ENCODE data around the gene TNS1. TPM values are rescaled to one million over a fixed set of nuclear protein-coding genes. Genes with fewer than 3 reads are reported as not detected.

Gene TNS1
- polyA plus RNA-seq, 3 donors: 0.26 to 1.6 (median 1.5) TPM

DNA sequence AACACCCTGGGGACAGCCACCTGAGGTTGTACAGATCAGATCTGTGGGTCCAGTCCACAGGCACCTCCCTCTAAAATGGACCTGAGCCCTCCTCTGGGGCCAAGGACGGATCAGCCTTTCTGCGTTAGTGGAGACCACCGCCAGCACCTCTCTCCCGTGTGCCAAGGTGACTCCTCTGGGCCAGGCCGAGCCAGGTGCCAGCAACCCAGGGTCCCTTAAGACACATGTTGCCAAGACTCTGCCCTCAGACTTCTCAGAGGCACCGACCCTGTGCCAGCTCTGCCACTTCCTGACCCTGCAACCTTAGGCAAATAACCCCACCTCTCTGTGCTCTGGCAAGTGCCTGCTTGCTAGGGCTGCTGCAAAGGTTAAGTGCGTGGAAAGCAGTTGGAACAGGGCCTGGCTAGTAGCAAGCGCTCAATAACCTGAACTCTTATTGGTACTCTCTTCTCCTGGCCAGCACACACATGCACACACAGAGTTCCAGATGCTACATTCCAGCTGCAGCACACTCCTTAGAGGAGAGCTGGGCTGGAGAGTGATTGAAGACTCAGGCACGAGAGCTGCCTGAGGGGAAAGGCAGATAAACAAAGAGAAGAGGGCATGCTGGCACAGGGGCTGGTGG is 105.6 kb downstream of the TNS1 start:
- peaks cover 25 to 35% of the 10 kb centered on the region in 2 donors for H3K36me3 Mint-ChIP-seq
- Histone ChIP-seq H3K9me3 (replicated peaks in 1 of 2; ENCODE audit: control insufficient read depth in 1 of 2, insufficient read depth in 1 of 2, low read length in 2 of 2) (no peaks in the 10 kb centered on the region), H2AFZ (ENCODE audit: insufficient read depth, low read depth, low read length, poor library complexity, severe bottlenecking) (no peak overlapping the region), H4K20me1 (ENCODE audit: insufficient read depth, low read length) (no peaks in the 10 kb centered on the region), H3K9ac (ENCODE audit: insufficient read depth, low read length, poor library complexity, severe bottlenecking) (no peak overlapping the region), H3K27ac (ENCODE audit: low read depth in 1 of 2, low read length in 2 of 2) (no peak overlapping the region), H3K4me1 (ENCODE audit: control insufficient read depth in 1 of 2, insufficient read depth in 2 of 2, low read length in 2 of 2) (peaks cover 12 to 21% of the 10 kb centered on the region in 2 donors), H3K4me2 (replicated peaks; ENCODE audit: extremely low read depth, low read length, poor library complexity, severe bottlenecking) (no peak overlapping the region), H3K4me3 (replicated peaks in 1 of 3; ENCODE audit: low read depth in 2 of 3, low read length in 3 of 3) (no peak overlapping the region), H3K36me3 (replicated peaks in 1 of 2; ENCODE audit: control insufficient read depth in 1 of 2, insufficient read depth in 2 of 2, low read length in 2 of 2) (peaks cover 8 to 43% of the 10 kb centered on the region in 2 donors), H3K27me3 (ENCODE audit: control insufficient read depth in 2 of 2, insufficient read depth in 2 of 2, low read length in 2 of 2) (no peaks in the 10 kb centered on the region), H3K79me2 (ENCODE audit: insufficient read depth, low read length) (no peaks in the 10 kb centered on the region)
- intact Hi-C loops (cut with micrococcal nuclease): loop anchor here in 1 of 2 donors (5.0 to 10.0 kb wide), 2 partner anchors 35 to 88 kb away; no protein-coding TSS in a partner anchor
- no peaks in the 10 kb centered on the region for H3K9me3 Mint-ChIP-seq
- no peak overlapping the region for H3K4me3 Mint-ChIP-seq
- DNase-seq: no peak
- peaks cover 0 to 2% (median 0%) of the 10 kb centered on the region in 3 donors for H3K27me3 Mint-ChIP-seq (ENCODE audit: low read depth in 3 of 3)
- TF ChIP-seq, protein P1, sequence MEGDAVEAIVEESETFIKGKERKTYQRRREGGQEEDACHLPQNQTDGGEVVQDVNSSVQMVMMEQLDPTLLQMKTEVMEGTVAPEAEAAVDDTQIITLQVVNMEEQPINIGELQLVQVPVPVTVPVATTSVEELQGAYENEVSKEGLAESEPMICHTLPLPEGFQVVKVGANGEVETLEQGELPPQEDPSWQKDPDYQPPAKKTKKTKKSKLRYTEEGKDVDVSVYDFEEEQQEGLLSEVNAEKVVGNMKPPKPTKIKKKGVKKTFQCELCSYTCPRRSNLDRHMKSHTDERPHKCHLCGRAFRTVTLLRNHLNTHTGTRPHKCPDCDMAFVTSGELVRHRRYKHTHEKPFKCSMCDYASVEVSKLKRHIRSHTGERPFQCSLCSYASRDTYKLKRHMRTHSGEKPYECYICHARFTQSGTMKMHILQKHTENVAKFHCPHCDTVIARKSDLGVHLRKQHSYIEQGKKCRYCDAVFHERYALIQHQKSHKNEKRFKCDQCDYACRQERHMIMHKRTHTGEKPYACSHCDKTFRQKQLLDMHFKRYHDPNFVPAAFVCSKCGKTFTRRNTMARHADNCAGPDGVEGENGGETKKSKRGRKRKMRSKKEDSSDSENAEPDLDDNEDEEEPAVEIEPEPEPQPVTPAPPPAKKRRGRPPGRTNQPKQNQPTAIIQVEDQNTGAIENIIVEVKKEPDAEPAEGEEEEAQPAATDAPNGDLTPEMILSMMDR (IDR thresholded peaks at IDR 0.05): no peak
- peak overlapping the region in 4 of 7 donors; percentile 13 to 69 (median 55) for H3K27ac Mint-ChIP-seq
- H3K4me1 Mint-ChIP-seq: peaks cover 27% of the 10 kb centered on the region
- WGBS (ENCODE audit: insufficient coverage): 96% methylated on average over 8 of the region's 9 CpGs

DNA sequence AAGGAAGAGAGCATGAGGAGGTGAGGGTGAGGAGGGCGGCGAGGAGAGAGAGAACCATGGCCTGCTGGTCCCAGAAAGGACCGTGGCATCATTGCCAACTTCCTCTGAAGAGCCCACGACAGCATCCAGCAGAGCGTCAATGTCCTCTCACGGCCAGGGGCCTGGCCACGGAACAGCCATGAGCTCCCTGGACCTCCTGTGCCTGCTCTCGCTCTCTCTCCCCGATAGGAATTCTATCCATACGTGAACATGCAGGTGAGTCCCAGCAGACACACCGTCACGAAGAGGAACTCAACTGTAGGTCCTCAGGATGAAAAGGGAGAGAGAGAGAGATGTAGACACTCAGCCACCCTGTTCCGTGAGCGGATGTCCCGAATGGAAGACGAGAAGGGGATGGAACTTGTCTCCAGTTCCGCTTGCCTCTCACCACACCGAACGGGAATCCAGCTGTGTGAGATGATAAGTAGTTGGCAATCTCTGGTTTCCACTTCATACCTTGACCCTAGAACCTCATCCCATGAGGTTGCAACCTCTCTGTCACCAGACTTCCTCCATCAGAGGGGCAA is 107.6 kb downstream of the TNS1 start:
- peaks cover 5 to 11% of the 10 kb centered on the region in 2 donors for H3K4me1 ChIP-seq (ENCODE audit: control insufficient read depth in 1 of 2, insufficient read depth in 2 of 2, low read length in 2 of 2)

More for the DNA sequence above, 107.6 kb downstream of the TNS1 start:
- H3K36me3 Mint-ChIP-seq: peaks cover 21 to 31% of the 10 kb centered on the region in 2 donors
- no peaks in the 10 kb centered on the region for H3K9me3 Mint-ChIP-seq
- Histone ChIP-seq H3K27ac (ENCODE audit: low read depth in 1 of 2, low read length in 2 of 2) (no peak overlapping the region), H2AFZ (ENCODE audit: insufficient read depth, low read depth, low read length, poor library complexity, severe bottlenecking) (no peak overlapping the region), H3K36me3 (replicated peaks in 1 of 2; ENCODE audit: control insufficient read depth in 1 of 2, insufficient read depth in 2 of 2, low read length in 2 of 2) (peaks cover 9 to 57% of the 10 kb centered on the region in 2 donors), H3K79me2 (ENCODE audit: insufficient read depth, low read length) (no peaks in the 10 kb centered on the region), H3K4me2 (replicated peaks; ENCODE audit: extremely low read depth, low read length, poor library complexity, severe bottlenecking) (no peak overlapping the region), H3K9me3 (replicated peaks in 1 of 2; ENCODE audit: control insufficient read depth in 1 of 2, insufficient read depth in 1 of 2, low read length in 2 of 2) (no peaks in the 10 kb centered on the region), H3K4me3 (replicated peaks in 1 of 3; ENCODE audit: low read depth in 2 of 3, low read length in 3 of 3) (no peak overlapping the region), H3K27me3 (ENCODE audit: control insufficient read depth in 2 of 2, insufficient read depth in 2 of 2, low read length in 2 of 2) (no peaks in the 10 kb centered on the region), H3K9ac (ENCODE audit: insufficient read depth, low read length, poor library complexity, severe bottlenecking) (no peak overlapping the region), H4K20me1 (ENCODE audit: insufficient read depth, low read length) (no peaks in the 10 kb centered on the region)
- H3K27ac Mint-ChIP-seq: peak overlapping the region in 1 of 7 donors; percentile 47
- H3K4me3 Mint-ChIP-seq: no peak overlapping the region
- peaks cover 13% of the 10 kb centered on the region for H3K4me1 Mint-ChIP-seq
- 93% methylated on average over 10 of the region's 19 CpGs for WGBS (ENCODE audit: insufficient coverage)
- no peak for DNase-seq
- intact Hi-C loops (cut with micrococcal nuclease): loop anchor here in 1 of 2 donors (5.0 to 10.0 kb wide), 2 partner anchors 37 to 90 kb away; no protein-coding TSS in a partner anchor
- H3K27me3 Mint-ChIP-seq (ENCODE audit: low read depth in 3 of 3): peaks cover 0 to 2% (median 0%) of the 10 kb centered on the region in 3 donors
- TF ChIP-seq, protein P1 (IDR thresholded peaks at IDR 0.05): no peak

Data from CD14-positive monocyte (primary cell).